GM19023 (cell line): ENCODE measurements around the gene ASTN2.
"Not testable (repeated sequence)": the region's sequence is repeated elsewhere in the genome, so short reads cannot be mapped to it uniquely, and the experiment has no call there.

Experiments
- ATAC-seq: cut with Tn5 transposase; IDR thresholded peaks from one replicate; pipeline ENCODE4 v1.9.1; 2021; ENCODE audit warnings: mild to moderate bottlenecking, moderate library complexity; ENCODE audit not compliant: unreplicated experiment

ASTN2 gene

GRCh38 chr9:117081641-117082317 is 333.1 kb downstream of the ASTN2 start:
- ATAC-seq, result no peak

GRCh38 chr9:117080765-117081390 is 334.0 kb downstream of the ASTN2 start:
- ATAC-seq, result no peak

GRCh38 chr9:117076571-117077290 is 338.1 kb downstream of the ASTN2 start:
- ATAC-seq, result no peak

- no peak for ATAC-seq
Measured at GRCh38 chr9:117075636-117076035, 339.2 kb downstream of the ASTN2 start.

- ATAC-seq, result no peak
Measured at GRCh38 chr9:117074784-117075520, 339.9 kb downstream of the ASTN2 start.

GRCh38 chr9:117074342-117074662 is 340.6 kb downstream of the ASTN2 start:
- no peak for ATAC-seq

GRCh38 chr9:117073539-117074341 is 341.1 kb downstream of the ASTN2 start:
- no peak for ATAC-seq

- ATAC-seq, result no peak
Measured at GRCh38 chr9:117073071-117073470, 341.8 kb downstream of the ASTN2 start.

- no peak for ATAC-seq
Measured at GRCh38 chr9:117072216-117072615, 342.6 kb downstream of the ASTN2 start.

- ATAC-seq, result not testable (repeated sequence)
Measured at GRCh38 chr9:117071673-117072207, 343.1 kb downstream of the ASTN2 start.

GRCh38 chr9:117063721-117064471 is 351.0 kb downstream of the ASTN2 start:
- no peak for ATAC-seq

- no peak for ATAC-seq
Measured at GRCh38 chr9:117060963-117061362, 353.9 kb downstream of the ASTN2 start.

GRCh38 chr9:117050007-117050406 is 364.9 kb downstream of the ASTN2 start:
- no peak for ATAC-seq

- peak; percentile 72 for ATAC-seq
Measured at GRCh38 chr9:117046666-117047327, 368.1 kb downstream of the ASTN2 start.

- no peak for ATAC-seq
Measured at GRCh38 chr9:117044241-117044640, 370.6 kb downstream of the ASTN2 start.

GRCh38 chr9:117043159-117043558 is 371.7 kb downstream of the ASTN2 start:
- ATAC-seq, result no peak

GRCh38 chr9:117035546-117035945 is 379.3 kb downstream of the ASTN2 start:
- no peak for ATAC-seq

GRCh38 chr9:117034866-117035265 is 380.0 kb downstream of the ASTN2 start:
- ATAC-seq, result no peak

- no peak for ATAC-seq
Measured at GRCh38 chr9:117030254-117030768, 384.5 kb downstream of the ASTN2 start.
